Measurements from ENCODE around the gene MUC21. TPM values are rescaled to one million over a fixed set of nuclear protein-coding genes. Genes with fewer than 3 reads are reported as not detected.

MUC21 gene
- total RNA-seq, 1 experiment from 2014 or later, result not detected

Other genes with a start within 250 kb of the MUC21 start
- gene FLOT1, start 241.0 kb upstream of the MUC21 start, total RNA-seq (2014; rRNA removed; shearing (Covaris generic)), result 137 and 149 TPM in 2 replicates
- gene IER3, start 239.2 kb upstream of the MUC21 start, total RNA-seq (2014; rRNA removed; shearing (Covaris generic)), result 90.1 and 118 TPM in 2 replicates
- 18.4 and 23.8 TPM in 2 replicates for gene DDR1, start 99.2 kb upstream of the MUC21 start, total RNA-seq (2014; rRNA removed; shearing (Covaris generic))
- gene GTF2H4, start 75.5 kb upstream of the MUC21 start, total RNA-seq (2014; rRNA removed; shearing (Covaris generic)), result 16.2 and 16.9 TPM in 2 replicates
- 17.7 and 24.6 TPM in 2 replicates for gene VARS2, start 69.5 kb upstream of the MUC21 start, total RNA-seq (2014; rRNA removed; shearing (Covaris generic))
- not detected in 2 replicates for gene SFTA2, start 51.5 kb upstream of the MUC21 start, total RNA-seq (2014; rRNA removed; shearing (Covaris generic))
- gene MUCL3, start 42.7 kb upstream of the MUC21 start, total RNA-seq (2014; rRNA removed; shearing (Covaris generic)), result 0.15 TPM in 1 of 2 replicates, not detected in the other
- gene MUC22, start 26.8 kb downstream of the MUC21 start, total RNA-seq (2014; rRNA removed; shearing (Covaris generic)), result not detected in 2 replicates
- not detected in 2 replicates for gene C6orf15, start 128.9 kb downstream of the MUC21 start, total RNA-seq (2014; rRNA removed; shearing (Covaris generic))
- 0.09 and 0.37 TPM in 2 replicates for gene PSORS1C1, start 131.1 kb downstream of the MUC21 start, total RNA-seq (2014; rRNA removed; shearing (Covaris generic))
- not detected in 2 replicates for gene CDSN, start 136.7 kb downstream of the MUC21 start, total RNA-seq (2014; rRNA removed; shearing (Covaris generic))
- not detected in 2 replicates for gene PSORS1C2, start 155.3 kb downstream of the MUC21 start, total RNA-seq (2014; rRNA removed; shearing (Covaris generic))
- 8.6 and 10.7 TPM in 2 replicates for gene CCHCR1, start 174.1 kb downstream of the MUC21 start, total RNA-seq (2014; rRNA removed; shearing (Covaris generic))
- gene TCF19, start 174.9 kb downstream of the MUC21 start, total RNA-seq (2014; rRNA removed; shearing (Covaris generic)), result 5.6 and 5.8 TPM in 2 replicates
- gene POU5F1, start 187.0 kb downstream of the MUC21 start, total RNA-seq (2014; rRNA removed; shearing (Covaris generic)), result not detected in 2 replicates

Data from NCI-H460 (cell line).